Common myeloid progenitor, CD34-positive (primary cell): Measurements from ENCODE around the gene SORBS2. TPM values are rescaled to one million over a fixed set of nuclear protein-coding genes. Genes with fewer than 3 reads are reported as not detected.
A peak's percentile ranks its signal among the peaks of the same experiment; 100 is the strongest.
"Not testable (repeated sequence)": the region's sequence is repeated elsewhere in the genome, so short reads cannot be mapped to it uniquely, and the experiment has no call there.

Experiments used
- CTCF ChIA-PET: fragments of 350-600 bp; sonication (Branson Sonifier 250); formaldehyde crosslinking; loops from one replicate; lab custom pipeline; 2021; ENCODE audit warnings: antibody characterized with exemption; lab: Charles Lee
- POLR2A ChIA-PET: fragments of 350-600 bp; sonication (Branson Sonifier 250); formaldehyde crosslinking; loops from one replicate; lab custom pipeline; 2021; ENCODE audit warnings: antibody characterized with exemption; lab: Charles Lee
- DNase-seq, 3 donors: peaks; one replicate each; pipeline versions ENCODE4 v3.0.0 to v3.0.0-alpha.2; 2013
- H3K27ac ChIP-seq, 2 experiments: 1 replicate in 1 of 2; 2 replicates in 1 of 2; pipeline ENCODE4 v1.7.0; 2013; ENCODE audit warnings: inconsistent platforms in 2 of 2, low read length in 2 of 2, mild to moderate bottlenecking in 2 of 2, low read depth in 1 of 2, moderate library complexity in 1 of 2; ENCODE audit not compliant: severe bottlenecking in 2 of 2, insufficient read depth in 1 of 2, poor library complexity in 1 of 2
- H3K27me3 ChIP-seq, 5 experiments: replicated peaks in 2 of 5; 1 replicate in 3 of 5; 2 replicates in 2 of 5; pipeline versions ENCODE4 v1.6.1 to v1.7.0; 2013; ENCODE audit warnings: low read length in 4 of 5, mild to moderate bottlenecking in 2 of 5, moderate library complexity in 2 of 5, inconsistent platforms in 1 of 5; ENCODE audit not compliant: insufficient read depth in 5 of 5, control insufficient read depth in 4 of 5
- H3K36me3 ChIP-seq, 4 experiments: 1 replicate in 2 of 4; 2 replicates in 2 of 4; pipeline versions ENCODE4 v1.6.1 to v1.7.0; 2013; ENCODE audit warnings: low read length in 3 of 4, control low read depth in 1 of 4, mild to moderate bottlenecking in 1 of 4; ENCODE audit not compliant: control insufficient read depth in 4 of 4, insufficient read depth in 4 of 4
- H3K4me1 ChIP-seq, 4 experiments: 1 replicate in 3 of 4; 2 replicates in 1 of 4; pipeline versions ENCODE4 v1.6.1 to v1.7.1; 2013; ENCODE audit warnings: low read length in 3 of 4, mild to moderate bottlenecking in 3 of 4, control low read depth in 1 of 4, inconsistent platforms in 1 of 4, moderate library complexity in 1 of 4; ENCODE audit not compliant: control insufficient read depth in 4 of 4, insufficient read depth in 4 of 4; ENCODE audit errors: control extremely low read depth in 1 of 4
- H3K4me3 ChIP-seq, 7 experiments: 1 replicate in 4 of 7; 2 replicates in 3 of 7; pipeline versions ENCODE4 v1.5.1 to v1.7.0; 2013; ENCODE audit warnings: mild to moderate bottlenecking in 7 of 7, low read length in 6 of 7, moderate library complexity in 6 of 7, inconsistent platforms in 2 of 7, low read depth in 2 of 7, control low read depth in 1 of 7; ENCODE audit not compliant: insufficient read depth in 4 of 7, control insufficient read depth in 1 of 7; ENCODE audit errors: extremely low read depth in 1 of 7
- H3K9me3 ChIP-seq, 5 experiments: 1 replicate in 4 of 5; 2 replicates in 1 of 5; pipeline versions ENCODE4 v1.6.1 to v1.7.1; 2013; ENCODE audit warnings: low read length in 4 of 5, mild to moderate bottlenecking in 2 of 5, inconsistent platforms in 1 of 5, low read depth in 1 of 5, moderate library complexity in 1 of 5; ENCODE audit not compliant: control insufficient read depth in 4 of 5, insufficient read depth in 2 of 5; ENCODE audit errors: control extremely low read depth in 1 of 5
- WGBS: methylation state at CpG from one replicate; pipeline ENCODE4 v1.1.5; 2013; ENCODE audit not compliant: insufficient coverage; 5-methylcytosine and 5-hydroxymethylcytosine counted together
- polyA plus RNA-seq: library from polyadenylated mRNA; unstranded; fragments of 120-200 nt; gene quantifications from one replicate; pipeline ENCODE4 v1.2.1, GENCODE V29; 2013

The SORBS2 gene
- not detected for polyA plus RNA-seq

GRCh38 chr4:185811509-185812364 is at the start of gene SORBS2:
Gene SORBS2 (minus strand): TSS chr4:185812194. CDS start chr4:185690571, 121,623 bp downstream.
- peak in 2 of 3 donors; percentile 7 to 28 for DNase-seq
- no peak within 1 kb of the TSS for H3K27ac ChIP-seq
- WGBS, result 62% methylated on average over 15 of the region's 20 CpGs

GRCh38 chr4:185859111-185859510 is 47.1 kb upstream of the SORBS2 start:
- H3K4me1 ChIP-seq, result peaks cover 0 to 9% (median 6%) of the 10 kb centered on the region in 4 experiments
- no peak overlapping the region for H3K27ac ChIP-seq
- CTCF ChIA-PET, result no interaction called here
- POLR2A ChIA-PET, result no interaction called here
- DNase-seq, result peak; percentile 42 to 68 (median 52)
- 0% methylated on average over 4 of the region's 7 CpGs for WGBS
- peaks cover 0 to 5% (median 3%) of the 10 kb centered on the region in 5 experiments for H3K9me3 ChIP-seq
- no peaks in the 10 kb centered on the region for H3K27me3 ChIP-seq
- H3K4me3 ChIP-seq, result no peak overlapping the region
- no peaks in the 10 kb centered on the region for H3K36me3 ChIP-seq

More at GRCh38 chr4:185811509-185812364, at the start of gene SORBS2:
- H3K4me3 ChIP-seq, result peak within 1 kb of the TSS in 1 of 7 experiments; percentile 16
- H3K36me3 ChIP-seq, result no peaks in the 10 kb centered on the region
- H3K9me3 ChIP-seq, result no peaks in the 10 kb centered on the region
- CTCF ChIA-PET, result no interaction called here
- H3K27me3 ChIP-seq, result peaks cover 0 to 3% (median 0%) of the 10 kb centered on the region in 5 experiments
- POLR2A ChIA-PET, result interaction anchor here (1.0 kb wide), 1 partner anchor 43 kb away, joined by 3 read pairs; no protein-coding TSS in a partner anchor
- peaks cover 0 to 6% (median 4%) of the 10 kb centered on the region in 4 experiments for H3K4me1 ChIP-seq

- WGBS, result 100% methylated on average over 2 of the region's 4 CpGs
These were observed 45.6 kb upstream of the SORBS2 start for GRCh38 chr4:185857561-185857960.

GRCh38 chr4:185853841-185854240 is 41.8 kb upstream of the SORBS2 start:
- no peak for DNase-seq
- Histone ChIP-seq H3K4me3 (no peak overlapping the region), H3K9me3 (peaks cover 0 to 11% (median 3%) of the 10 kb centered on the region in 5 experiments), H3K36me3 (no peaks in the 10 kb centered on the region), H3K27me3 (no peaks in the 10 kb centered on the region), H3K27ac (no peak overlapping the region), H3K4me1 (peaks cover 0 to 4% (median 2%) of the 10 kb centered on the region in 4 experiments)
- CTCF ChIA-PET, result interaction anchor here (1.2 kb wide), 1 partner anchor 23 kb away, joined by 3 read pairs; no protein-coding TSS in a partner anchor
- POLR2A ChIA-PET, result no interaction called here
- 100% methylated on average over 2 of the region's 3 CpGs for WGBS

More at GRCh38 chr4:185857561-185857960, 45.6 kb upstream of the SORBS2 start:
- CTCF ChIA-PET, H3K9me3 ChIP-seq, H3K27me3 ChIP-seq, DNase-seq, POLR2A ChIA-PET, H3K36me3 ChIP-seq, H3K27ac ChIP-seq, H3K4me1 ChIP-seq, H3K4me3 ChIP-seq: not testable (repeated sequence)

GRCh38 chr4:185852961-185853360 is 41.0 kb upstream of the SORBS2 start:
- H3K36me3 ChIP-seq, result no peaks in the 10 kb centered on the region
- H3K4me3 ChIP-seq, result no peak overlapping the region
- peaks cover 0 to 4% (median 1%) of the 10 kb centered on the region in 4 experiments for H3K4me1 ChIP-seq
- no peak overlapping the region for H3K27ac ChIP-seq
- H3K27me3 ChIP-seq, result no peaks in the 10 kb centered on the region
- peak in 2 of 3 donors; percentile 59 to 72 for DNase-seq
- no CpG with 5 or more reads among the region's 1 CpG for WGBS
- CTCF ChIA-PET, result no interaction called here
- H3K9me3 ChIP-seq, result peaks cover 0 to 10% (median 2%) of the 10 kb centered on the region in 5 experiments
- POLR2A ChIA-PET, result no interaction called here

GRCh38 chr4:185849664-185850550 is 37.9 kb upstream of the SORBS2 start:
- Histone ChIP-seq H3K36me3 (no peaks in the 10 kb centered on the region), H3K27me3 (no peaks in the 10 kb centered on the region), H3K27ac (no peak overlapping the region), H3K4me1 (peaks cover 0 to 4% (median 1%) of the 10 kb centered on the region in 4 experiments), H3K9me3 (peaks cover 0 to 9% (median 0%) of the 10 kb centered on the region in 5 experiments), H3K4me3 (no peak overlapping the region)
- no peak for DNase-seq
- ChIA-PET POLR2A (no interaction called here), CTCF (no interaction called here)
- 98% methylated on average over 6 of the region's 8 CpGs for WGBS
